NT2/D1 (cell line): ENCODE measurements around the gene PRICKLE3.

Experiments
- DNase-seq: peaks from one replicate; pipeline ENCODE4 v3.0.0-alpha.2; 2011; ENCODE audit warnings: low read depth, low spot score
- H3K27me3 ChIP-seq: 2 replicates; pipeline ENCODE4 v1.6.0; 2011; ENCODE audit warnings: mild to moderate bottlenecking; ENCODE audit not compliant: insufficient read length, insufficient read depth
- H3K36me3 ChIP-seq: 2 replicates; pipeline ENCODE4 v1.6.1; 2011; ENCODE audit warnings: mild to moderate bottlenecking, low read length, mixed read lengths; ENCODE audit not compliant: insufficient read depth, insufficient read length
- H3K4me1 ChIP-seq: 2 replicates; pipeline ENCODE4 v1.5.1; 2011; ENCODE audit not compliant: insufficient read depth, insufficient read length
- H3K4me3 ChIP-seq: 2 replicates; pipeline ENCODE4 v1.5.1; 2011; ENCODE audit warnings: low read depth; ENCODE audit not compliant: insufficient read length
- H3K9ac ChIP-seq: 2 replicates; pipeline ENCODE4 v1.6.0; 2011; ENCODE audit warnings: low read depth; ENCODE audit not compliant: insufficient read length
- H3K9me3 ChIP-seq: 2 replicates; pipeline ENCODE4 v1.5.1; 2011; ENCODE audit warnings: mild to moderate bottlenecking, low read length; ENCODE audit not compliant: insufficient read depth
- SUZ12 ChIP-seq: IDR thresholded peaks from 2 replicates; pipeline ENCODE4 v1.6.1; 2011; ENCODE audit not compliant: insufficient read length, insufficient read depth; ENCODE audit errors: extremely low read depth
- YY1 ChIP-seq: IDR thresholded peaks from 2 replicates; pipeline ENCODE4 v1.6.1; 2011; ENCODE audit not compliant: insufficient read length, insufficient read depth
- ZNF274 ChIP-seq: IDR thresholded peaks from 2 replicates; pipeline ENCODE4 v1.6.1; 2011; ENCODE audit warnings: mild to moderate bottlenecking, low read depth, low read length

PRICKLE3 gene

DNA sequence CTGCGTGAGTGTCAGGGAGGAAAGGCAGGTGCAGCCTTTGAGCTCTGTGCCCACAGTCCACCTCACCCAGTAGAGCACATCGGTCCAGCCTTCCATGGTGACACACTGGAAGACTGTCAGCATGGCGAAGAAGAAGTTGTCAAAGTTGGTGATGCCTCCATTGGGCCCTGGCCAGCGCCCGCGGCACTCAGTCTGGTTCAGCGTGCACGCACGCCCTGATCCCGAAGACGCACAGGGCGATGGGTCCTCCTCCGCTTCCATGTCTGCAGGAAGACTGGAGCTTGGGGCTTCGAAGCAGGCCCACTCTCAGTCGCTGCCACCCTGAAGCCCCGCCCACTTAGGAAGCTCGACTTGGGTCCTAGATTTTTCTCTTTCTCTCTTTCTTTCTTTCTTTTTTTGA, 42.0 kb upstream of the PRICKLE3 start:
- Histone ChIP-seq H3K9ac (no peak overlapping the region), H3K4me1 (peaks cover 2% of the 10 kb centered on the region), H3K9me3 (no peaks in the 10 kb centered on the region), H3K36me3 (no peaks in the 10 kb centered on the region), H3K4me3 (no peak overlapping the region), H3K27me3 (no peaks in the 10 kb centered on the region)
- TF ChIP-seq SUZ12 = no peak
- TF ChIP-seq ZNF274 = no peak
- no peak for TF ChIP-seq YY1
- no peak for DNase-seq

DNA sequence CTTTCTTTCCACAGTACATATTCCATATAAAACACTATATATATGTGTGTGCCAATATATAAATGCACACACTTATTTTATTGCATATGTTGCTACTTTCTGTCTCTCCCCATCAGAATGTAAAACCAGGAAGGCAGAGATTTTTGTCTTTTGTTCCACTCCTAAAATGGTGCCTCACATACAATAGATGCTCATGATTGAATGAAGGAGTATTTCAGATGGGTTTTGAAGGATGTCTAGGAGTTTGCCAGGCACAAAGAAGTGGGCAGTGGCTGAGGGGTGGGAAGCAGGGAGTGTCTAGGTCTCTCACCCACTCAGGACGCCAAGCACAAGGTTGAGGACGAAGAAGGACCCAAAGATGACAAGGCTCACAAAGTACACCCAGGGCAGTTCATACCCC, 41.6 kb upstream of the PRICKLE3 start:
- no peaks in the 10 kb centered on the region for H3K36me3 ChIP-seq
- no peak for DNase-seq
- H3K4me3 ChIP-seq = no peak overlapping the region
- H3K27me3 ChIP-seq = no peaks in the 10 kb centered on the region
- no peaks in the 10 kb centered on the region for H3K9me3 ChIP-seq
- TF ChIP-seq SUZ12 (no peak), YY1 (no peak), ZNF274 (no peak)
- no peak overlapping the region for H3K9ac ChIP-seq
- peaks cover 2% of the 10 kb centered on the region for H3K4me1 ChIP-seq

DNA sequence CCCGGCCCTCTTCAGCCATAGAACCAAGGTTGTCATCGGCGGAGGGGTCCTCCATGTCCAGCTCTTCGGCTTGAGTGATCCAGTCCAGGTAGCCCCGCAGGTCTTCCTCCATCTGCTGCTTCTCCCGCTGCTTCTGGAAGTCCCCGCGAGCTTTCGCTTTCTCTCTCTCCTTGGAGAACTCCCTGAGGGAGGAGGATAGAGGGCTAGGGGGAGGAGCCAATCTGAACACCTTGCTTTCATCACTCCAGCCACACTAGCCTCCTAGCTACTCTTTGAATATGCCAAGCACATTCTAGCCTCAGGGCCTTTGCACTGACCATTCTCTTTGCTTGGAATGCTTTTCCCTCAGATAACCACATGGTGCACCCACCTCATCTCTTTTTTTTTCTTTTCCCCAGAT, 40.8 kb upstream of the PRICKLE3 start:
- Histone ChIP-seq H3K9ac (no peak overlapping the region), H3K4me3 (no peak overlapping the region), H3K27me3 (no peaks in the 10 kb centered on the region), H3K4me1 (peaks cover 2% of the 10 kb centered on the region), H3K36me3 (no peaks in the 10 kb centered on the region), H3K9me3 (no peaks in the 10 kb centered on the region)
- DNase-seq = no peak
- TF ChIP-seq YY1 = no peak
- TF ChIP-seq ZNF274 = no peak
- no peak for TF ChIP-seq SUZ12

DNA sequence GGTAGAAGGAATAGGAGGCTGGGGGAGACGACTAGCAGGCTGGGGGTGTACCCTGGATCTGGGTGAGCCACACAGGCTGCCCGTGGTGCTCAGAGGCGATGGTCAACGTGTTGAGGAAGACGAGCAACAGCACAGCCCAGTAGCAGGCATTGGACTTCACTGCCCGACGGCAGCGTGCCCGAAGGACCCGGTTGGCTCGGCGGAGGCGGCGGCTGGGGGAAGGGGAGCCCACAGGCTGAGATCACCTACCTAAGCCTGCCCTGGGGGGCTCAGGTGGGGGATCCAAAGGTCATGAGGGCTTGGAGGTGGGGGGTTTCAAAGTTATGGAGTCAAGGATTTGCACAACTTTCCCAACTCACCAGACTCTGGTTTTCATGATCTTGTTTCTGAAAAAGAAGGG, 39.7 kb upstream of the PRICKLE3 start:
- no peak for DNase-seq
- Histone ChIP-seq H3K36me3 (no peaks in the 10 kb centered on the region), H3K4me1 (peaks cover 4% of the 10 kb centered on the region), H3K27me3 (no peaks in the 10 kb centered on the region), H3K4me3 (no peak overlapping the region), H3K9me3 (no peaks in the 10 kb centered on the region), H3K9ac (no peak overlapping the region)
- no peak for TF ChIP-seq SUZ12
- no peak for TF ChIP-seq ZNF274
- no peak for TF ChIP-seq YY1

DNA sequence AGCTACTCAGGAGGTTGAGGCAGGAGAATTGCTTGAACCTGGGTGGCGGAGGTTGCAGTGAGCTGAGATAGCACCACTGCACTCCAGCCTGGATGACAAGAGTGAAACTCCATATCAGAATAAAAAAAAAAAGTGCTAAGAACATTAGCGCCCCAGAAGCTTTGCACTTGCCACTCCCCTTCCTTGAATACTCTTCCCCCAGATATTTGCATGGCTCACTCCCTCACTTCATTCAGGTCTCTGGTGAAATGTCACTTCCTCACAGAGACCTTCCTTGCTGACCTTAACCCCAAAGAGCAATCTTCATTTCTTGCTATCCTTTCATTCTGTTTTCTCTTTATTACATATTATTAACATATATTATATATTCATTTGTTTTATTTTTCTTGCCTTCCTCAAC, 35.7 kb upstream of the PRICKLE3 start:
- Histone ChIP-seq H3K9ac (no peak overlapping the region), H3K9me3 (no peaks in the 10 kb centered on the region), H3K4me1 (peaks cover 4% of the 10 kb centered on the region), H3K4me3 (no peak overlapping the region), H3K36me3 (no peaks in the 10 kb centered on the region), H3K27me3 (no peaks in the 10 kb centered on the region)
- no peak for TF ChIP-seq ZNF274
- TF ChIP-seq YY1 = no peak
- TF ChIP-seq SUZ12 = no peak
- DNase-seq = no peak

DNA sequence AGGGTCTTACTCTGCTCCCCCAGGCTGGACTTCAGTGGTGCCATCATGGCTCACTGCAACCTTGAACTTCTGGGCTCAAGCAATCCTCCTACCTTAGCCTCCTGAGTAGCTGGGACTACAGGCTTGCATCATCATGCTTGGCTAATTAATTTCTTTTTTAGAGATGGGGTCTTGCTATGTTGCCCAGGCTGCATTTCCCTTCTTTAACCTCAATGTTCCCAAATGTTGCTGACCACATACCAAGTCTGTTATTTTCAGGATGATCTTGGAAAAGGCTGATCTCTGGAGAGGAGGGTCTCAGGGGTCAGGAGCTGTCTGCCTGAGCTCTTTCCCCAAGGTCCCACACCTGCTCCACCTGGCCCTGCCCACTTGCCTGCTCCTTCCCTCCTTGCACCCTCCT, 33.9 kb upstream of the PRICKLE3 start:
- Histone ChIP-seq H3K4me3 (no peak overlapping the region), H3K27me3 (no peaks in the 10 kb centered on the region), H3K9me3 (no peaks in the 10 kb centered on the region), H3K9ac (no peak overlapping the region), H3K36me3 (no peaks in the 10 kb centered on the region), H3K4me1 (peaks cover 2% of the 10 kb centered on the region)
- TF ChIP-seq YY1 (no peak), SUZ12 (no peak), ZNF274 (no peak)
- no peak for DNase-seq

DNA sequence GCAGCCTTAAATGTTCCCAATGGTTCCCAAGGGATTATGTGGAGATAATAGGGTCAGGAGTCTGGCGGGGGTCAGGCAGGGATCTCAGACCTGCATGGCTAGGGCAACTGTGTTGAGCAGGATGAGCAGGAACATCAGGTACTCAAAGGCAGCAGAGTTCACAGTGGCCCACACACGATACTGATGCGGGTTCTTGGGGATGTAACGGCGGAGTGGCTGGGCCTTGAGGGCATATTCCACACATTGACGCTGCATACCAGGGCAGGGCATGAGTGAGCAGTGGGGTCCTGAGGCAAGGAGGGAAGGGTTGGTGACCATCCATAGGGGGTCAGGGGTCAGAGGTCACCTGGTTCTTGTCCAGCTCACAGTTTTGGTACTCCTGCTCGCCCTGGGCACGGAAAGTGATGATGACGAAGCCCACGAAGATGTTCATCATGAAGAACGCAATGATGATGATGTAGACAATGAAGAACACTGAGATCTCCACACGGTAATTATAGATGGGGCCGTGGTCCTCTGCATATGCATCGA, 28.9 kb upstream of the PRICKLE3 start:
- Histone ChIP-seq H3K4me3 (no peak overlapping the region), H3K4me1 (no peaks in the 10 kb centered on the region), H3K9ac (no peak overlapping the region), H3K36me3 (no peaks in the 10 kb centered on the region), H3K9me3 (no peaks in the 10 kb centered on the region), H3K27me3 (no peaks in the 10 kb centered on the region)
- DNase-seq = no peak
- no peak for TF ChIP-seq SUZ12

DNA sequence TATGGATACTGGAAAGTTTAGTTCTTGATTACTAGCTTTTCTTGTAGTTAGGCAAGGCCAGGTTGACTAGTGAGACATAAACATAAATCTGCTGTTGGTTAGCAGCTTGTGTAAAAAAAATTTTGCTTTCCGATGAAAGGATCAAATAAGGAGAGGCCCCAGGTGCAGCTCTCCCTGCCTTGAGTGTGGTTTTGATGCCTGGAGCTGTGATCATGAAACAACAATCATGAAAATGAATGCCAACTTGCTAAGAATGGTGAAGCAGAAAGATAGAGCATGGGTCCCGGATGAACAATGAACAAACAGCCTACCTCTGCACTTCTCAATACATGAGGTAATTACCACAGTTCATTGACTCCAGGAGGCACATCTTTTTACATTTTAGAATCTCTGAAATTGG, 28.2 kb upstream of the PRICKLE3 start:
- no peaks in the 10 kb centered on the region for H3K27me3 ChIP-seq
- no peaks in the 10 kb centered on the region for H3K36me3 ChIP-seq
- no peaks in the 10 kb centered on the region for H3K9me3 ChIP-seq
- DNase-seq = no peak
- H3K4me3 ChIP-seq = no peak overlapping the region
- no peak overlapping the region for H3K9ac ChIP-seq
- TF ChIP-seq ZNF274 = no peak
- TF ChIP-seq SUZ12 = no peak
- no peak for TF ChIP-seq YY1
- H3K4me1 ChIP-seq = peaks cover under 1% of the 10 kb centered on the region
